Measurements from ENCODE around the gene UBE2U.

- TF ChIP-seq POLR2A (IDR thresholded peaks at IDR 0.05; ENCODE audit: borderline replicate concordance, extremely low read depth, insufficient read depth, insufficient read length) (no peak), SP1 (IDR thresholded peaks at IDR 0.05; ENCODE audit: low read depth) (no peak), EZH2 (IDR thresholded peaks at IDR 0.05) (no peak), CTCF (IDR thresholded peaks at IDR 0.05 in 2 of 3, conservative IDR thresholded peaks at IDR 0.05 in 1 of 3; ENCODE audit: borderline replicate concordance in 1 of 3, insufficient read depth in 1 of 3, low read depth in 2 of 3, low read length in 2 of 3) (no peak), YY1 (IDR thresholded peaks at IDR 0.05; ENCODE audit: extremely low read depth, insufficient replicate concordance, low read depth, low read length) (no peak), RAD21 (IDR thresholded peaks at IDR 0.05; ENCODE audit: low read depth) (no peak), ZBTB33 (IDR thresholded peaks at IDR 0.05; ENCODE audit: extremely low read depth, insufficient replicate concordance, low read length) (no peak), ELF1 (IDR thresholded peaks at IDR 0.05; ENCODE audit: borderline replicate concordance, low read depth) (no peak), JUND (IDR thresholded peaks at IDR 0.05) (no peak)
These were observed 23.8 kb upstream of the UBE2U start for GRCh38 chr1:64179588-64179987.
